Measurements from ENCODE around the gene TMEM141.
"Not testable (repeated sequence)": the region's sequence is repeated elsewhere in the genome, so short reads cannot be mapped to it uniquely, and the experiment has no call there.

The TMEM141 gene

DNA sequence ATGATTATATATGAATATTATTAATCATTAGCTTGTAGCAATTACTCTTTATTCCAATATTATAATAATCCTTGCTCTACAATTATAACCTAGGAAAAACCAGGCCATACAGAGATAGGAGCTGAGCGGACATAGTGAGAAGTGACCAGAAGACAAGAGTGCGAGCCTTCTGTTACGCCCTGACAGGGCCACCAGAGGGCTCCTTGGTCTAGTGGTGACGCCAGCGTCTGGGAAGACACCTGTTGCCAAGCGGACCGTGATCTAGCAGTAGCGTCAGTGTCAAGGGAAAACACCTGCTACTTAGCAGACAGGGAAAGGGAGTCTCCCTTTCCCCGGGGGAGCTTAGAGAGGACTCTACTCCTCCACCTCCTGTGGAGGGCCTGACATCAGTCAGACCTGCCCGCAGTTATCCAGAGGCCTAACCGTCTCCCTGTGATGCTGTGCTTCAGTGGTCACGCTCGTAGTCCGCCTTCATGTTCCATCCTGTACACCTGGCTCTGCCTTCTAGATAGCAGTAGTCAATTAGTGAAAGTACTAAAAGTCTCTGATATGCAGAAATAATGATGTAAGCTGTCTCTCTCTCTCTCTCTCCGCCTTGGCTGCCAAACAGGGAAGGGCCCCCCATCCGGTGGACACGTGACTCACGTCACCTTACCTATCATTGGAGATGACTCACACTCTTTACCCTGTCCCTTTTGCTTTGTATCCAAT lies 24.6 kb upstream of the TMEM141 start:
- not testable (repeated sequence) for DNase-seq (ENCODE audit: low spot score)

DNA sequence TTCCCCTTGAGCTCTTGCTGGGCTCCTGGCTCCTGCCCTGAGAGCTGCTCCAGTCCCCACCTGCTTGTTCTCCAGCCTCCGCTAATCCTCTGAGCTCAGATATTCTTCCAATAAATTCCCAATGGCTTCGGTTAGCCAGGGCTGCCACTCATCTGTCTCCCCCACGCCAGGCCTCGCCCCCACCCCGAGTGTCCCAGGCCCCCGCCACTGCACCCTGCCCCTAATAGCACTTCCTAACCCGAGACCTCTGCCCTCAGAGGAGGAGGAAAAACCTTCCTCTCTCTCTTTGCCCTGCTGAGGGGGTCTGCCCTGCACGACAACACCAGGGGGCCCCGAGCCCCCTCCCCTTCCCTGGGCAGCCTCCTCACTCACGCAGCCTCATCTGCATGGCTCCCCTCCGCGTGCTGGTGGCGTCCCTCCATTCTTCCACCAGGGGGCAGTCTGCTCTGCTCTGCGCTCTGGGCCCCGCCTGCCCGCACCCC lies 21.4 kb upstream of the TMEM141 start:
- Histone ChIP-seq H2BK5ac (ENCODE audit: low read length) (no peak overlapping the region), H2BK12ac (ENCODE audit: low read length) (no peak overlapping the region), H3K36me3 (replicated peaks in 1 of 2; ENCODE audit: control insufficient read depth in 2 of 2, insufficient read depth in 2 of 2, low read length in 2 of 2) (no peaks in the 10 kb centered on the region), H3K23ac (ENCODE audit: low read depth, low read length, poor library complexity) (no peak overlapping the region), H3K27me3 (ENCODE audit: control insufficient read depth in 3 of 3, insufficient read depth in 3 of 3, low read depth in 1 of 3, low read length in 3 of 3) (peaks cover 0 to 9% (median 2%) of the 10 kb centered on the region in 3 experiments), H3K4ac (ENCODE audit: low read length) (no peak overlapping the region), H4K8ac (ENCODE audit: low read depth, low read length) (no peak overlapping the region), H2AK5ac (ENCODE audit: low read depth, low read length) (no peak overlapping the region), H3K9ac (ENCODE audit: low read depth, low read length, poor library complexity) (no peak overlapping the region), H2BK15ac (ENCODE audit: low read length) (no peak overlapping the region), H3K79me1 (ENCODE audit: low read depth, low read length) (no peaks in the 10 kb centered on the region), H3K18ac (ENCODE audit: low read length) (peak overlapping the region; percentile 48), H3K4me2 (ENCODE audit: insufficient read depth, low read length, poor library complexity, severe bottlenecking) (peak overlapping the region; percentile 45), H3K9me3 (replicated peaks in 1 of 2; ENCODE audit: control insufficient read depth in 2 of 2, insufficient read depth in 1 of 2, low read depth in 1 of 2, low read length in 2 of 2) (peaks cover 6 to 12% of the 10 kb centered on the region in 2 donors), H3K4me3 (ENCODE audit: low read length in 2 of 2) (no peak overlapping the region), H2AFZ (ENCODE audit: low read length) (peak overlapping the region; percentile 71), H3K27ac (replicated peaks; ENCODE audit: low read length) (no peak overlapping the region), H4K91ac (ENCODE audit: low read depth, low read length, poor library complexity) (no peak overlapping the region), H3K4me1 (ENCODE audit: control insufficient read depth in 2 of 2, insufficient read depth in 1 of 2, low read depth in 1 of 2, low read length in 2 of 2) (peaks cover 2% of the 10 kb centered on the region in 2 donors), H2BK120ac (ENCODE audit: low read depth, low read length) (no peak overlapping the region), H3K14ac (ENCODE audit: low read length) (no peak overlapping the region)
- peak; percentile 52 for DNase-seq (ENCODE audit: low spot score)
- WGBS, 2 donors (ENCODE audit: extremely low coverage in 2 of 2, insufficient read length in 2 of 2, insufficient replicate concordance in 1 of 2): no CpG with 5 or more reads among the region's 16 CpGs

More for the DNA sequence above, 24.6 kb upstream of the TMEM141 start:
- not testable (repeated sequence) for H3K18ac ChIP-seq (ENCODE audit: low read length); H3K4ac ChIP-seq (ENCODE audit: low read length); H3K23ac ChIP-seq (ENCODE audit: low read depth, low read length, poor library complexity); H3K9me3 ChIP-seq (replicated peaks in 1 of 2; ENCODE audit: control insufficient read depth in 2 of 2, insufficient read depth in 1 of 2, low read depth in 1 of 2, low read length in 2 of 2); H3K27me3 ChIP-seq (ENCODE audit: control insufficient read depth in 3 of 3, insufficient read depth in 3 of 3, low read depth in 1 of 3, low read length in 3 of 3); H3K14ac ChIP-seq (ENCODE audit: low read length); H3K4me3 ChIP-seq (ENCODE audit: low read length in 2 of 2); H3K36me3 ChIP-seq (replicated peaks in 1 of 2; ENCODE audit: control insufficient read depth in 2 of 2, insufficient read depth in 2 of 2, low read length in 2 of 2); H2BK15ac ChIP-seq (ENCODE audit: low read length); H4K8ac ChIP-seq (ENCODE audit: low read depth, low read length); H3K27ac ChIP-seq (replicated peaks; ENCODE audit: low read length); H4K91ac ChIP-seq (ENCODE audit: low read depth, low read length, poor library complexity); H3K79me1 ChIP-seq (ENCODE audit: low read depth, low read length); H2BK5ac ChIP-seq (ENCODE audit: low read length); H2BK120ac ChIP-seq (ENCODE audit: low read depth, low read length); H2AK5ac ChIP-seq (ENCODE audit: low read depth, low read length); H2AFZ ChIP-seq (ENCODE audit: low read length); H3K4me2 ChIP-seq (ENCODE audit: insufficient read depth, low read length, poor library complexity, severe bottlenecking); H2BK12ac ChIP-seq (ENCODE audit: low read length); H3K9ac ChIP-seq (ENCODE audit: low read depth, low read length, poor library complexity)
- H3K4me1 ChIP-seq (ENCODE audit: control insufficient read depth in 2 of 2, insufficient read depth in 1 of 2, low read depth in 1 of 2, low read length in 2 of 2): peaks cover 5 to 12% of the 10 kb centered on the region in 2 donors
- no CpG with 5 or more reads among the region's 18 CpGs for WGBS, 2 donors (ENCODE audit: extremely low coverage in 2 of 2, insufficient read length in 2 of 2, insufficient replicate concordance in 1 of 2)

DNA sequence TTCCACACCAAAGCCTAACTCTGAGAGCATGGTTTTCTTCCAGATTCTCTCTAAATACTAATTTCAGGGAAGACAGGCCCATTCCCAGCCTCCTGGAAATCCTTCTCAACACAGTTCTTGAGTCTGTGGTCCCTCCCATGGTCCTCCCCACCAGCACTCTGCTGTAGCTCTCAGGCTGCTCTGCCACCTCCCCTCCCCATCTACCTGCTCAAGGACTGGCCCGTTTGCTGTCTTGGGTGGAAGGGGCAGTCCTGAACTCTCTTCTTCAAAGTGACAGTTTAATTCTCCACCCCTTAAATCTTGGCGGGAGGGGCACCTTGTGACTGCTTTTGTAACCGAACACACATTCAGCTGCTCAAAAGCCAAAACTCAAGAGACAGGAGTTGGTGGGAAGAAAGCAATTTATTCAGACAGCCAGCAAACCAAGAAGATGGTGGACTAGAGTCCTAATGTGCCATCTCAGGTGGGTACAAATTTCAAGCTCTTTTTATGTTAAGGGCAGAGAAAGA lies 19.2 kb upstream of the TMEM141 start:
- Histone ChIP-seq H4K8ac (ENCODE audit: low read depth, low read length) (no peak overlapping the region), H3K27ac (replicated peaks; ENCODE audit: low read length) (no peak overlapping the region), H3K4me2 (ENCODE audit: insufficient read depth, low read length, poor library complexity, severe bottlenecking) (no peak overlapping the region), H3K9ac (ENCODE audit: low read depth, low read length, poor library complexity) (no peak overlapping the region), H2AFZ (ENCODE audit: low read length) (no peak overlapping the region), H3K36me3 (replicated peaks in 1 of 2; ENCODE audit: control insufficient read depth in 2 of 2, insufficient read depth in 2 of 2, low read length in 2 of 2) (no peaks in the 10 kb centered on the region), H2BK120ac (ENCODE audit: low read depth, low read length) (no peak overlapping the region), H3K14ac (ENCODE audit: low read length) (no peak overlapping the region), H2BK5ac (ENCODE audit: low read length) (no peak overlapping the region), H3K18ac (ENCODE audit: low read length) (no peak overlapping the region), H2AK5ac (ENCODE audit: low read depth, low read length) (peak overlapping the region; percentile 61), H3K27me3 (ENCODE audit: control insufficient read depth in 3 of 3, insufficient read depth in 3 of 3, low read depth in 1 of 3, low read length in 3 of 3) (peaks cover 0 to 8% (median 2%) of the 10 kb centered on the region in 3 experiments), H3K9me3 (replicated peaks in 1 of 2; ENCODE audit: control insufficient read depth in 2 of 2, insufficient read depth in 1 of 2, low read depth in 1 of 2, low read length in 2 of 2) (peaks cover 6 to 12% of the 10 kb centered on the region in 2 donors), H3K79me1 (ENCODE audit: low read depth, low read length) (no peaks in the 10 kb centered on the region), H3K4ac (ENCODE audit: low read length) (no peak overlapping the region), H3K4me1 (ENCODE audit: control insufficient read depth in 2 of 2, insufficient read depth in 1 of 2, low read depth in 1 of 2, low read length in 2 of 2) (peaks cover 2% of the 10 kb centered on the region in 2 donors), H2BK15ac (ENCODE audit: low read length) (no peak overlapping the region), H3K23ac (ENCODE audit: low read depth, low read length, poor library complexity) (no peak overlapping the region), H4K91ac (ENCODE audit: low read depth, low read length, poor library complexity) (no peak overlapping the region), H2BK12ac (ENCODE audit: low read length) (no peak overlapping the region), H3K4me3 (ENCODE audit: low read length in 2 of 2) (no peak overlapping the region)
- no peak for DNase-seq (ENCODE audit: low spot score)
- WGBS, 2 donors (ENCODE audit: extremely low coverage in 2 of 2, insufficient read length in 2 of 2, insufficient replicate concordance in 1 of 2): no CpG with 5 or more reads among the region's 3 CpGs

DNA sequence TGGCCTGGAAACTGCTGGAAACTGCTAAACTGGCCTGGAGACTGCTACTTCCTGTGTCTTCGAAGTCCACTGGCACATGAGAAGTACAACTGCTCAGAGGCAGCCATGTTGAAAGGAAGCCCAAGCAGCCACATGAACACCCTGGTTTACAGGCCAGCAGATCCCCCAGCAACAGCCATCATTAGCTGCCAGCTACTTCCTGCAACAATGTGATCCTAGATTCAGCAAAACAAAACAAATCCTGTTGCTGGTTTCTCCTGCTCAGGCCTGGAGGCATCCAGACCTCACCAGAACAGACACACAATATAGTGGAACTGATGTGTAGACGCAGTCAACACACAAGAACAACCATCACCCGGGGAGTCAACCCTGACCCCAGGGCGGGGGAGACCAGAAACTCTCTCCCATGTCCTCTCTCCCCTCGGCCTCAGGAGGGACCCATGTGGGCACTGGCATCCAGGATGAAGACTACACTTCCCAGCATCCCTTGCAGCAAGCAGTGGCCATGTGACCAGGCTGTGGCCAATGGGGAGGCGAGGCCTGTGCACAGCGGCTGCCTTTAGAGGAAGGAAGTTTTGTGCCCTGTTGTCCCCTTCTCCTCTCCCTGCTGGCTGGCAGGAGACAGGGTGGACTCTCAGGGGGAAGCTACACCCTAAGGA lies 17.6 kb upstream of the TMEM141 start:
- peak overlapping the region; percentile 73 for H2AFZ ChIP-seq (ENCODE audit: low read length)
- H2BK15ac ChIP-seq (ENCODE audit: low read length): no peak overlapping the region
- peaks cover 6 to 12% of the 10 kb centered on the region in 2 donors for H3K9me3 ChIP-seq (replicated peaks in 1 of 2; ENCODE audit: control insufficient read depth in 2 of 2, insufficient read depth in 1 of 2, low read depth in 1 of 2, low read length in 2 of 2)
- H3K27me3 ChIP-seq (ENCODE audit: control insufficient read depth in 3 of 3, insufficient read depth in 3 of 3, low read depth in 1 of 3, low read length in 3 of 3): peaks cover 0 to 16% (median 0%) of the 10 kb centered on the region in 3 experiments
- no peak overlapping the region for H3K4ac ChIP-seq (ENCODE audit: low read length)
- no peak overlapping the region for H3K18ac ChIP-seq (ENCODE audit: low read length)
- H3K79me1 ChIP-seq (ENCODE audit: low read depth, low read length): no peaks in the 10 kb centered on the region
- peak overlapping the region; percentile 16 for H2BK12ac ChIP-seq (ENCODE audit: low read length)
- no peak overlapping the region for H2BK120ac ChIP-seq (ENCODE audit: low read depth, low read length)
- no CpG with 5 or more reads among the region's 7 CpGs for WGBS, 2 donors (ENCODE audit: extremely low coverage in 2 of 2, insufficient read length in 2 of 2, insufficient replicate concordance in 1 of 2)
- H3K27ac ChIP-seq (replicated peaks; ENCODE audit: low read length): no peak overlapping the region
- peak overlapping the region; percentile 7 for H3K9ac ChIP-seq (ENCODE audit: low read depth, low read length, poor library complexity)
- H4K91ac ChIP-seq (ENCODE audit: low read depth, low read length, poor library complexity): no peak overlapping the region
- H3K14ac ChIP-seq (ENCODE audit: low read length): no peak overlapping the region
- H3K4me3 ChIP-seq (ENCODE audit: low read length in 2 of 2): peak overlapping the region in 1 of 2 donors; percentile 6
- peaks cover 2% of the 10 kb centered on the region in 2 donors for H3K4me1 ChIP-seq (ENCODE audit: control insufficient read depth in 2 of 2, insufficient read depth in 1 of 2, low read depth in 1 of 2, low read length in 2 of 2)
- peak overlapping the region; percentile 13 for H2AK5ac ChIP-seq (ENCODE audit: low read depth, low read length)
- no peaks in the 10 kb centered on the region for H3K36me3 ChIP-seq (replicated peaks in 1 of 2; ENCODE audit: control insufficient read depth in 2 of 2, insufficient read depth in 2 of 2, low read length in 2 of 2)
- H2BK5ac ChIP-seq (ENCODE audit: low read length): no peak overlapping the region
- DNase-seq (ENCODE audit: low spot score): no peak
- H4K8ac ChIP-seq (ENCODE audit: low read depth, low read length): no peak overlapping the region
- no peak overlapping the region for H3K4me2 ChIP-seq (ENCODE audit: insufficient read depth, low read length, poor library complexity, severe bottlenecking)
- H3K23ac ChIP-seq (ENCODE audit: low read depth, low read length, poor library complexity): no peak overlapping the region
